ENCODE measurements around the gene COL23A1. TPM values are rescaled to one million over a fixed set of nuclear protein-coding genes. Genes with fewer than 3 reads are reported as not detected.

The COL23A1 gene
- total RNA-seq, 1 experiment from 2014 or later, result 0.18 TPM

- H3K36me3 ChIP-seq (ENCODE audit: control insufficient read depth, insufficient read depth, low read length), result no peaks in the 10 kb centered on the region
- CTCF ChIA-PET, result interaction anchor here (0.7 kb wide), 1 partner anchor 39 kb away, joined by 3 read pairs; no protein-coding TSS in a partner anchor
- H3K9me3 ChIP-seq, result no peaks in the 10 kb centered on the region
- Mint-ChIP-seq H3K27me3 (ENCODE audit: insufficient read depth, unreplicated experiment) (no peaks in the 10 kb centered on the region), H3K4me3 (ENCODE audit: unreplicated experiment) (no peak overlapping the region), H3K36me3 (ENCODE audit: insufficient read depth, unreplicated experiment) (no peaks in the 10 kb centered on the region), H3K27ac (ENCODE audit: unreplicated experiment) (no peak overlapping the region), H3K4me1 (ENCODE audit: low read depth, unreplicated experiment) (peaks cover 12% of the 10 kb centered on the region), H3K9me3 (ENCODE audit: unreplicated experiment) (no peaks in the 10 kb centered on the region)
- H3K4me3 ChIP-seq (ENCODE audit: low read depth, low read length), result no peak overlapping the region
- POLR2A ChIA-PET, result no interaction called here
- no peak for TF ChIP-seq CTCF (IDR thresholded peaks at IDR 0.05; ENCODE audit: insufficient read depth in 1 of 2, low read depth in 1 of 2, low read length in 1 of 2, severe bottlenecking in 1 of 2, unreplicated experiment in 1 of 2)
- no peak for DNase-seq
- H3K27me3 ChIP-seq (replicated peaks; ENCODE audit: control insufficient read depth, insufficient read depth, low read length), result no peaks in the 10 kb centered on the region
- intact Hi-C loops (cut with micrococcal nuclease; ENCODE audit: unreplicated experiment), result no loop called here
- no TSS peak for BruUV-seq (replicated peaks)
- no peaks in the 10 kb centered on the region for H3K4me1 ChIP-seq
Measured at GRCh38 chr5:178383919-178384815, 206.0 kb downstream of the COL23A1 start.

- POLR2A ChIA-PET, result no interaction called here
Measured at GRCh38 chr5:178383301-178383918, 206.8 kb downstream of the COL23A1 start.

More at GRCh38 chr5:178383301-178383918, 206.8 kb downstream of the COL23A1 start:
- H3K27ac Mint-ChIP-seq (ENCODE audit: unreplicated experiment), result no peak overlapping the region
- no TSS peak for BruUV-seq (replicated peaks)
- H3K36me3 Mint-ChIP-seq (ENCODE audit: insufficient read depth, unreplicated experiment), result no peaks in the 10 kb centered on the region
- no peak for TF ChIP-seq CTCF (IDR thresholded peaks at IDR 0.05; ENCODE audit: insufficient read depth in 1 of 2, low read depth in 1 of 2, low read length in 1 of 2, severe bottlenecking in 1 of 2, unreplicated experiment in 1 of 2)
- H3K4me1 Mint-ChIP-seq (ENCODE audit: low read depth, unreplicated experiment), result peaks cover 12% of the 10 kb centered on the region
- no peak overlapping the region for H3K4me3 Mint-ChIP-seq (ENCODE audit: unreplicated experiment)
- H3K27me3 Mint-ChIP-seq (ENCODE audit: insufficient read depth, unreplicated experiment), result no peaks in the 10 kb centered on the region
- Histone ChIP-seq H3K4me1 (no peaks in the 10 kb centered on the region), H3K27me3 (replicated peaks; ENCODE audit: control insufficient read depth, insufficient read depth, low read length) (no peaks in the 10 kb centered on the region), H3K4me3 (ENCODE audit: low read depth, low read length) (no peak overlapping the region), H3K9me3 (no peaks in the 10 kb centered on the region), H3K36me3 (ENCODE audit: control insufficient read depth, insufficient read depth, low read length) (no peaks in the 10 kb centered on the region)
- H3K9me3 Mint-ChIP-seq (ENCODE audit: unreplicated experiment), result no peaks in the 10 kb centered on the region
- CTCF ChIA-PET, result interaction anchor here (0.6 kb wide), 1 partner anchor 393 kb away, joined by 5 read pairs; no protein-coding TSS in a partner anchor
- intact Hi-C loops (cut with micrococcal nuclease; ENCODE audit: unreplicated experiment), result no loop called here
- DNase-seq, result no peak

All from Caco-2 (cell line).